ENCODE results near the gene BCLAF3. TPM values are rescaled to one million over a fixed set of nuclear protein-coding genes. Genes with fewer than 3 reads are reported as not detected.

BCLAF3 gene
- total RNA-seq, 4 donors from 2014 or later: 10.5 to 42.1 (median 16.4) TPM

GRCh38 chrX:19956923-19957322 is 33.9 kb downstream of the BCLAF3 start:
- H3K9me3 ChIP-seq: no peaks in the 10 kb centered on the region
- no peak overlapping the region for H3K27ac ChIP-seq
- H3K4me1 ChIP-seq: no peaks in the 10 kb centered on the region
- TF ChIP-seq CTCF (IDR thresholded peaks at IDR 0.05) (no peak), POLR2A (IDR thresholded peaks at IDR 0.05) (no peak)
- no peak for DNase-seq
- H3K27me3 ChIP-seq: no peaks in the 10 kb centered on the region
- H3K36me3 ChIP-seq: no peaks in the 10 kb centered on the region
- no peak overlapping the region for H3K4me3 ChIP-seq

GRCh38 chrX:19956306-19956705 is 34.6 kb downstream of the BCLAF3 start:
- Histone ChIP-seq H3K9me3 (no peaks in the 10 kb centered on the region), H3K27me3 (no peaks in the 10 kb centered on the region), H3K36me3 (no peaks in the 10 kb centered on the region), H3K27ac (no peak overlapping the region), H3K4me1 (no peaks in the 10 kb centered on the region), H3K4me3 (no peak overlapping the region)
- DNase-seq: no peak
- no peak for TF ChIP-seq CTCF (IDR thresholded peaks at IDR 0.05)
- no peak for TF ChIP-seq POLR2A (IDR thresholded peaks at IDR 0.05)

- TF ChIP-seq CTCF (IDR thresholded peaks at IDR 0.05) (no peak), POLR2A (IDR thresholded peaks at IDR 0.05) (no peak)
- no peaks in the 10 kb centered on the region for H3K4me1 ChIP-seq
- H3K27me3 ChIP-seq: no peaks in the 10 kb centered on the region
- H3K27ac ChIP-seq: no peak overlapping the region
- no peaks in the 10 kb centered on the region for H3K36me3 ChIP-seq
- no peaks in the 10 kb centered on the region for H3K9me3 ChIP-seq
- H3K4me3 ChIP-seq: no peak overlapping the region
- no peak for DNase-seq
These were observed 35.6 kb downstream of the BCLAF3 start for GRCh38 chrX:19955306-19955705.

- no peak for DNase-seq
- no peak overlapping the region for H3K27ac ChIP-seq
- no peaks in the 10 kb centered on the region for H3K9me3 ChIP-seq
- TF ChIP-seq POLR2A (IDR thresholded peaks at IDR 0.05) (no peak), CTCF (IDR thresholded peaks at IDR 0.05) (no peak)
- H3K4me1 ChIP-seq: no peaks in the 10 kb centered on the region
- H3K27me3 ChIP-seq: no peaks in the 10 kb centered on the region
- H3K36me3 ChIP-seq: no peaks in the 10 kb centered on the region
- H3K4me3 ChIP-seq: no peak overlapping the region
These were observed 36.3 kb downstream of the BCLAF3 start for GRCh38 chrX:19954335-19955096.

DNA sequence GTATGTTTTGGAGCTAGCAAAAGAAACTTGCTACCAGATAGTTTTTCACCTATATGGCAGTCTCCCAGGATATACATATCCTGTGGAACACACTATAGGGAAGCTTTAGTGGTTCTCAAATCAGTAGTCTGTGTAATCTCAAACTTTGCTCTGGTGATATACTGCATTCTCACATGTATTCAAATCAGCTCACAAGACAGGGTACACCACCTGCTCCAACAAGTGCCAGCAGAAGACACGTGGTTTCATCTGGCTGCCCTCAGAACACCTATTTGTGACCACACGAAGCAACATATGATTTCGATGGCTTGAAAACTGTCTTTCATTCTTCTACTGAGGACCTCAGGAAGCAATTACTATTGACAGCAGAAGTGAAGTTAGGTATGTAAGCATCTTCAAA is 37.7 kb downstream of the BCLAF3 start:
- H3K27ac ChIP-seq: no peak overlapping the region
- H3K4me3 ChIP-seq: no peak overlapping the region
- H3K4me1 ChIP-seq: no peaks in the 10 kb centered on the region
- no peaks in the 10 kb centered on the region for H3K27me3 ChIP-seq
- H3K9me3 ChIP-seq: no peaks in the 10 kb centered on the region
- no peak for TF ChIP-seq POLR2A (IDR thresholded peaks at IDR 0.05)
- no peak for TF ChIP-seq CTCF (IDR thresholded peaks at IDR 0.05)
- H3K36me3 ChIP-seq: peaks cover 0 to 5% (median 0%) of the 10 kb centered on the region in 3 donors
- DNase-seq: no peak
